HepG2 (cell line): ENCODE measurements around the gene ZNF213. TPM values are rescaled to one million over a fixed set of nuclear protein-coding genes. Genes with fewer than 3 reads are reported as not detected.

Experiments used
- FLYWCH1 ChIP-seq: sonication (generic); formaldehyde crosslinking; IDR thresholded peaks from 2 replicates; pipeline ENCODE4 v1.8.1; 2023; ENCODE audit warnings: mild to moderate bottlenecking, missing genetic modification reagents
- SP1 ChIP-seq, 2 experiments: fragments of 450-650 bp in 1 of 2; sonication (generic) in 1 of 2; formaldehyde crosslinking in 1 of 2; IDR thresholded peaks; 2 replicates each; pipeline versions ENCODE4 v1.4.0 to v1.6.1; 2016 to 2020; ENCODE audit warnings: missing genetic modification reagents in 1 of 2
- SP5 ChIP-seq: IDR thresholded peaks from 2 replicates; pipeline ENCODE4 v1.6.1; 2016; ENCODE audit warnings: low read depth, borderline replicate concordance
- ZMYM2 ChIP-seq: sonication (generic); formaldehyde crosslinking; IDR thresholded peaks from 2 replicates; pipeline ENCODE4 v1.8.0; 2022; ENCODE audit warnings: mild to moderate bottlenecking, missing genetic modification reagents
- ZNF101 ChIP-seq: sonication (generic); formaldehyde crosslinking; IDR thresholded peaks from 2 replicates; pipeline ENCODE4 v1.4.0; 2020; ENCODE audit warnings: mild to moderate bottlenecking, low read depth, missing genetic modification reagents, borderline replicate concordance
- polyA plus RNA-seq, 8 experiments: library from polyadenylated mRNA; depleted of rRNA in 3 of 8; stranded (reverse) in 7 of 8; unstranded in 1 of 8; fragments of >200 nt; fragmentation: Illumina TruSeq in 4 of 8; extraction: Trizol in 4 of 8; gene quantifications; 2 replicates each; pipeline versions ENCODE4 v1.2.1 to v1.2.3, GENCODE V29; 2011 to 2016; ENCODE audit warnings: low read depth in 4 of 8, missing spikeins in 1 of 8, mixed read lengths in 1 of 8; ENCODE audit not compliant: insufficient read depth in 1 of 8
- total RNA-seq, 5 experiments: library from RNA; depleted of rRNA; stranded (reverse); fragments of >200 nt; fragmentation: Illumina TruSeq; extraction: Trizol; gene quantifications; 2 replicates each; pipeline ENCODE4 v1.2.3, GENCODE V29; 2016; ENCODE audit warnings: low read depth in 1 of 5
- TF ChIP-seq, protein P1 (sequence below): conservative IDR thresholded peaks from 2 replicates; pipeline ENCODE4 v1.6.1; 2018; ENCODE audit warnings: missing genetic modification reagents
- TF ChIP-seq, protein P2 (sequence below): sonication (generic); formaldehyde crosslinking; IDR thresholded peaks from 2 replicates; pipeline ENCODE4 v1.5.1; 2020; ENCODE audit warnings: mild to moderate bottlenecking, missing genetic modification reagents, borderline replicate concordance
- TF ChIP-seq, protein P3 (sequence below): sonication (generic); formaldehyde crosslinking; IDR thresholded peaks from 2 replicates; pipeline ENCODE4 v1.8.1; 2023; ENCODE audit warnings: missing genetic modification reagents, inconsistent platforms, borderline replicate concordance
- TF ChIP-seq, protein P4 (sequence below): sonication (generic); formaldehyde crosslinking; IDR thresholded peaks from 2 replicates; pipeline ENCODE4 v1.5.1; 2020; ENCODE audit warnings: mild to moderate bottlenecking, missing genetic modification reagents, borderline replicate concordance
- TF ChIP-seq, protein P5 (sequence below): sonication (generic); formaldehyde crosslinking; IDR thresholded peaks from 2 replicates; pipeline ENCODE4 v1.5.1; 2020; ENCODE audit warnings: missing genetic modification reagents, mild to moderate bottlenecking, borderline replicate concordance
- TF ChIP-seq, protein P6 (sequence below): sonication (generic); formaldehyde crosslinking; IDR thresholded peaks from 2 replicates; pipeline ENCODE4 v1.4.0; 2020; ENCODE audit warnings: missing genetic modification reagents

Gene ZNF213
- total and polyA plus RNA-seq, 2 of the 13 experiments (the other 11 are each of a cell fraction or from before 2014, with no cell fraction given): 0.59 to 0.97 TPM

DNA sequence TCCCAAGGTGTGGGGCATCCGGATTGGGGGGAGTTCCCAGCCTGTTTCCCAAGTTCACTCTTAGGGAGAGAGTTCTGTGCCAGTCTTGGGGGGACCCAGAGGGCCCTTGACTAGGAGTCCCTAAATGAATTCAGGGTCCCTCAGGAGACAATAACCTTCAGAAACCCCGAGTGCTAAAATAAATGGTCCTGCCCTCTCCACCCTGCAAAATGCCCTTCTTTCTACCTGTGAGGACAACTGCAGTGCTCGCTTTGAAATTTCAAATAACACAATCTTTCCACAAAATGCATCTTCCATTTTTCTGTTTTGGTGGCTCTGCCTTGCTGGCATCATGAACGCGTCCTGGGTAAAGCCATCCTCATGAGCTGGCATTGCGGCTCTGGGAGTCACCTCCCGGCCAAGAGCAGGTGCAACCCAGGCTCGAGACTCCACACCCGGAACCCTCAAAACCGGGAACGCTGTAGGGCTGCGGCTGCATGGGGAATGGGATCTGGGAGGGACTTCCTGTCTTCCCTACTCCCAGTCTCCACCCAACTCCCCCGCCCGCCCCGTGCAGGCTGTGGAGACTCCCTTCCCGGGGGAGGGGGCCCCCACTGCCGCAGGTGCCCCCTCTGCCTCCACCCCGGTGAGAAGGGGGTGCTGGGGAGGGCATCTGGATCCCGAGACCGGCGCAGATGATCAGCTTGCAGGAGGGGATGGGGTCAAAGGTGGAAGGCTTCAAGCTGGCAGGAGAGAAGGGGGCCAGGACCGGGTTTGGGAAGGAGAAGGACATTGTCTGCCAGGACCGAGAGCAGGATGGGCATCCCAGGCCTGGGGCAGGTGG is 22.6 kb upstream of the ZNF213 start, which contains the start of gene ZNF205 (continued):
- TF ChIP-seq, protein P1, sequence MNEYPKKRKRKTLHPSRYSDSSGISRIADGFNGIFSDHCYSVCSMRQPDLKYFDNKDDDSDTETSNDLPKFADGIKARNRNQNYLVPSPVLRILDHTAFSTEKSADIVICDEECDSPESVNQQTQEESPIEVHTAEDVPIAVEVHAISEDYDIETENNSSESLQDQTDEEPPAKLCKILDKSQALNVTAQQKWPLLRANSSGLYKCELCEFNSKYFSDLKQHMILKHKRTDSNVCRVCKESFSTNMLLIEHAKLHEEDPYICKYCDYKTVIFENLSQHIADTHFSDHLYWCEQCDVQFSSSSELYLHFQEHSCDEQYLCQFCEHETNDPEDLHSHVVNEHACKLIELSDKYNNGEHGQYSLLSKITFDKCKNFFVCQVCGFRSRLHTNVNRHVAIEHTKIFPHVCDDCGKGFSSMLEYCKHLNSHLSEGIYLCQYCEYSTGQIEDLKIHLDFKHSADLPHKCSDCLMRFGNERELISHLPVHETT (CRISPR knock-in tag): peak; percentile 63; the same call in 1 of the 2 replicates
- TF ChIP-seq, protein P2, sequence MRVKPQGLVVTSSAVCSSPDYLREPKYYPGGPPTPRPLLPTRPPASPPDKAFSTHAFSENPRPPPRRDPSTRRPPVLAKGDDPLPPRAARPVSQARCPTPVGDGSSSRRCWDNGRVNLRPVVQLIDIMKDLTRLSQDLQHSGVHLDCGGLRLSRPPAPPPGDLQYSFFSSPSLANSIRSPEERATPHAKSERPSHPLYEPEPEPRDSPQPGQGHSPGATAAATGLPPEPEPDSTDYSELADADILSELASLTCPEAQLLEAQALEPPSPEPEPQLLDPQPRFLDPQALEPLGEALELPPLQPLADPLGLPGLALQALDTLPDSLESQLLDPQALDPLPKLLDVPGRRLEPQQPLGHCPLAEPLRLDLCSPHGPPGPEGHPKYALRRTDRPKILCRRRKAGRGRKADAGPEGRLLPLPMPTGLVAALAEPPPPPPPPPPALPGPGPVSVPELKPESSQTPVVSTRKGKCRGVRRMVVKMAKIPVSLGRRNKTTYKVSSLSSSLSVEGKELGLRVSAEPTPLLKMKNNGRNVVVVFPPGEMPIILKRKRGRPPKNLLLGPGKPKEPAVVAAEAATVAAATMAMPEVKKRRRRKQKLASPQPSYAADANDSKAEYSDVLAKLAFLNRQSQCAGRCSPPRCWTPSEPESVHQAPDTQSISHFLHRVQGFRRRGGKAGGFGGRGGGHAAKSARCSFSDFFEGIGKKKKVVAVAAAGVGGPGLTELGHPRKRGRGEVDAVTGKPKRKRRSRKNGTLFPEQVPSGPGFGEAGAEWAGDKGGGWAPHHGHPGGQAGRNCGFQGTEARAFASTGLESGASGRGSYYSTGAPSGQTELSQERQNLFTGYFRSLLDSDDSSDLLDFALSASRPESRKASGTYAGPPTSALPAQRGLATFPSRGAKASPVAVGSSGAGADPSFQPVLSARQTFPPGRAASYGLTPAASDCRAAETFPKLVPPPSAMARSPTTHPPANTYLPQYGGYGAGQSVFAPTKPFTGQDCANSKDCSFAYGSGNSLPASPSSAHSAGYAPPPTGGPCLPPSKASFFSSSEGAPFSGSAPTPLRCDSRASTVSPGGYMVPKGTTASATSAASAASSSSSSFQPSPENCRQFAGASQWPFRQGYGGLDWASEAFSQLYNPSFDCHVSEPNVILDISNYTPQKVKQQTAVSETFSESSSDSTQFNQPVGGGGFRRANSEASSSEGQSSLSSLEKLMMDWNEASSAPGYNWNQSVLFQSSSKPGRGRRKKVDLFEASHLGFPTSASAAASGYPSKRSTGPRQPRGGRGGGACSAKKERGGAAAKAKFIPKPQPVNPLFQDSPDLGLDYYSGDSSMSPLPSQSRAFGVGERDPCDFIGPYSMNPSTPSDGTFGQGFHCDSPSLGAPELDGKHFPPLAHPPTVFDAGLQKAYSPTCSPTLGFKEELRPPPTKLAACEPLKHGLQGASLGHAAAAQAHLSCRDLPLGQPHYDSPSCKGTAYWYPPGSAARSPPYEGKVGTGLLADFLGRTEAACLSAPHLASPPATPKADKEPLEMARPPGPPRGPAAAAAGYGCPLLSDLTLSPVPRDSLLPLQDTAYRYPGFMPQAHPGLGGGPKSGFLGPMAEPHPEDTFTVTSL: no peak
- no peak for TF ChIP-seq ZNF101
- TF ChIP-seq, protein P3, sequence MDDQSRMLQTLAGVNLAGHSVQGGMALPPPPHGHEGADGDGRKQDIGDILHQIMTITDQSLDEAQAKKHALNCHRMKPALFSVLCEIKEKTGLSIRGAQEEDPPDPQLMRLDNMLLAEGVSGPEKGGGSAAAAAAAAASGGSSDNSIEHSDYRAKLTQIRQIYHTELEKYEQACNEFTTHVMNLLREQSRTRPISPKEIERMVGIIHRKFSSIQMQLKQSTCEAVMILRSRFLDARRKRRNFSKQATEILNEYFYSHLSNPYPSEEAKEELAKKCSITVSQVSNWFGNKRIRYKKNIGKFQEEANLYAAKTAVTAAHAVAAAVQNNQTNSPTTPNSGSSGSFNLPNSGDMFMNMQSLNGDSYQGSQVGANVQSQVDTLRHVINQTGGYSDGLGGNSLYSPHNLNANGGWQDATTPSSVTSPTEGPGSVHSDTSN: no peak
- TF ChIP-seq, protein P4, sequence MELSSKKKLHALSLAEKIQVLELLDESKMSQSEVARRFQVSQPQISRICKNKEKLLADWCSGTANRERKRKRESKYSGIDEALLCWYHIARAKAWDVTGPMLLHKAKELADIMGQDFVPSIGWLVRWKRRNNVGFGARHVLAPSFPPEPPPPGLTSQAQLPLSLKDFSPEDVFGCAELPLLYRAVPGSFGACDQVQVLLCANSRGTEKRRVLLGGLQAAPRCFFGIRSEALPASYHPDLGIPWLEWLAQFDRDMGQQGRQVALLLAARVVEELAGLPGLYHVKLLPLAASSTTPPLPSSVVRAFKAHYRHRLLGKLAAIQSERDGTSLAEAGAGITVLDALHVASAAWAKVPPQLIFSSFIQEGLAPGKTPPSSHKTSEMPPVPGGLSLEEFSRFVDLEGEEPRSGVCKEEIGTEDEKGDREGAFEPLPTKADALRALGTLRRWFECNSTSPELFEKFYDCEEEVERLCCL (CRISPR knock-in tag): no peak
- TF ChIP-seq, protein P5, sequence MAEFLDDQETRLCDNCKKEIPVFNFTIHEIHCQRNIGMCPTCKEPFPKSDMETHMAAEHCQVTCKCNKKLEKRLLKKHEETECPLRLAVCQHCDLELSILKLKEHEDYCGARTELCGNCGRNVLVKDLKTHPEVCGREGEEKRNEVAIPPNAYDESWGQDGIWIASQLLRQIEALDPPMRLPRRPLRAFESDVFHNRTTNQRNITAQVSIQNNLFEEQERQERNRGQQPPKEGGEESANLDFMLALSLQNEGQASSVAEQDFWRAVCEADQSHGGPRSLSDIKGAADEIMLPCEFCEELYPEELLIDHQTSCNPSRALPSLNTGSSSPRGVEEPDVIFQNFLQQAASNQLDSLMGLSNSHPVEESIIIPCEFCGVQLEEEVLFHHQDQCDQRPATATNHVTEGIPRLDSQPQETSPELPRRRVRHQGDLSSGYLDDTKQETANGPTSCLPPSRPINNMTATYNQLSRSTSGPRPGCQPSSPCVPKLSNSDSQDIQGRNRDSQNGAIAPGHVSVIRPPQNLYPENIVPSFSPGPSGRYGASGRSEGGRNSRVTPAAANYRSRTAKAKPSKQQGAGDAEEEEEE (CRISPR knock-in tag): no peak
- TF ChIP-seq SP1 (IDR thresholded peaks at IDR 0.05): no peak
- TF ChIP-seq SP1 (CRISPR knock-in tag; IDR thresholded peaks at IDR 0.05): peak; percentile 80
- TF ChIP-seq, protein P6, sequence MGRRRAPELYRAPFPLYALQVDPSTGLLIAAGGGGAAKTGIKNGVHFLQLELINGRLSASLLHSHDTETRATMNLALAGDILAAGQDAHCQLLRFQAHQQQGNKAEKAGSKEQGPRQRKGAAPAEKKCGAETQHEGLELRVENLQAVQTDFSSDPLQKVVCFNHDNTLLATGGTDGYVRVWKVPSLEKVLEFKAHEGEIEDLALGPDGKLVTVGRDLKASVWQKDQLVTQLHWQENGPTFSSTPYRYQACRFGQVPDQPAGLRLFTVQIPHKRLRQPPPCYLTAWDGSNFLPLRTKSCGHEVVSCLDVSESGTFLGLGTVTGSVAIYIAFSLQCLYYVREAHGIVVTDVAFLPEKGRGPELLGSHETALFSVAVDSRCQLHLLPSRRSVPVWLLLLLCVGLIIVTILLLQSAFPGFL (CRISPR knock-in tag): no peak
- TF ChIP-seq FLYWCH1: no peak
- TF ChIP-seq SP5 (CRISPR knock-in tag): peak; percentile 42; the same call in 1 of the 2 replicates
- 0 out of 2 replicates have a peak, but pooled peaks have one; percentile 1 for TF ChIP-seq ZMYM2
